Peyer's patch (tissue), 4 donors: ENCODE data around the gene MTFR1L.

ENCODE experiments used
- CTCF ChIP-seq, 6 experiments: fragments of 450-650 bp in 4 of 6; fragments of 200-600 bp in 2 of 6; sonication (generic) in 1 of 6; IDR thresholded peaks; one replicate each; pipeline ENCODE4 v1.5.1; 2017 to 2019; ENCODE audit warnings: antibody characterized with exemption in 6 of 6, mild to moderate bottlenecking in 3 of 6, moderate library complexity in 1 of 6
- POLR2A ChIP-seq, 2 donors: fragments of 450-650 bp; IDR thresholded peaks; one replicate each; pipeline ENCODE4 v1.5.1; 2017; ENCODE audit warnings: antibody characterized with exemption in 2 of 2, mild to moderate bottlenecking in 2 of 2, moderate library complexity in 2 of 2

- peak; percentile 37 to 54 for TF ChIP-seq POLR2A (IDR thresholded peaks at IDR 0.05)
- TF ChIP-seq CTCF (IDR thresholded peaks at IDR 0.05): peak in 1 of 6 experiments; percentile 3
Measured at GRCh38 chr1:25820247-25821111, 725 bp downstream of the MTFR1L start.
